Ecto neural progenitor cell (in vitro differentiated cells): ENCODE results near the gene PLAGL2.

ENCODE experiments used
- DNase-seq: peaks from one replicate; pipeline ENCODE4 v3.0.0-alpha.2; 2018; ENCODE audit warnings: low spot score

PLAGL2 gene

GRCh38 chr20:32149566-32150170 is 57.9 kb downstream of the PLAGL2 start:
- DNase-seq: no peak

- DNase-seq: no peak
These were observed 62.5 kb downstream of the PLAGL2 start for GRCh38 chr20:32144898-32145662.

- no peak for DNase-seq
These were observed 64.6 kb downstream of the PLAGL2 start for GRCh38 chr20:32142991-32143390.
